Ascending aorta (tissue), 2 donors: ENCODE data around the gene TACC2. TPM values are rescaled to one million over a fixed set of nuclear protein-coding genes. Genes with fewer than 3 reads are reported as not detected.

Experiments used
- DNase-seq, 2 donors: peaks; one replicate each; pipeline ENCODE4 v3.0.0-alpha.2; 2019; ENCODE audit warnings: low spot score in 2 of 2
- H3K27ac ChIP-seq, 2 donors: fragments of 200-600 bp; sonication (generic); one replicate each; pipeline ENCODE4 v1.5.1; 2016 to 2017; ENCODE audit warnings: mild to moderate bottlenecking in 1 of 2
- H3K27me3 ChIP-seq: fragments of 200-600 bp; sonication (generic); one replicate; pipeline ENCODE4 v1.5.1; 2017
- H3K36me3 ChIP-seq, 2 donors: fragments of 200-600 bp; sonication (generic); one replicate each; pipeline ENCODE4 v1.5.1; 2016
- H3K4me1 ChIP-seq, 2 donors: fragments of 200-600 bp; sonication (generic); one replicate each; pipeline ENCODE4 v1.5.1; 2016 to 2017; ENCODE audit warnings: mild to moderate bottlenecking in 1 of 2
- H3K4me3 ChIP-seq, 2 donors: fragments of 200-600 bp; sonication (generic); one replicate each; pipeline ENCODE4 v1.5.1; 2016 to 2017; ENCODE audit warnings: mild to moderate bottlenecking in 1 of 2
- H3K9me3 ChIP-seq, 2 donors: fragments of 200-600 bp; sonication (generic); one replicate each; pipeline ENCODE4 v1.5.1; 2016
- intact Hi-C: fragments of 100-400 bp; cut with DNase I; formaldehyde crosslinking; loops from one replicate; pipeline ENCODE4 v1.15.1; 2023
- total RNA-seq: library from RNA; depleted of rRNA; stranded (reverse); fragments of >200 nt; gene quantifications from one replicate; pipeline ENCODE4 v1.1.0, GENCODE V29; 2016
- TF ChIP-seq, protein P1 (sequence below), 3 experiments: fragments of 200-600 bp in 2 of 3; fragments of 450-650 bp in 1 of 3; sonication (generic) in 2 of 3; IDR thresholded peaks; one replicate each; pipeline ENCODE4 v1.5.1; 2016 to 2019; ENCODE audit warnings: antibody characterized with exemption in 3 of 3, mild to moderate bottlenecking in 1 of 3, moderate library complexity in 1 of 3

TACC2 gene
- total RNA-seq, 1 donor from 2014 or later = 69.1 TPM

DNA sequence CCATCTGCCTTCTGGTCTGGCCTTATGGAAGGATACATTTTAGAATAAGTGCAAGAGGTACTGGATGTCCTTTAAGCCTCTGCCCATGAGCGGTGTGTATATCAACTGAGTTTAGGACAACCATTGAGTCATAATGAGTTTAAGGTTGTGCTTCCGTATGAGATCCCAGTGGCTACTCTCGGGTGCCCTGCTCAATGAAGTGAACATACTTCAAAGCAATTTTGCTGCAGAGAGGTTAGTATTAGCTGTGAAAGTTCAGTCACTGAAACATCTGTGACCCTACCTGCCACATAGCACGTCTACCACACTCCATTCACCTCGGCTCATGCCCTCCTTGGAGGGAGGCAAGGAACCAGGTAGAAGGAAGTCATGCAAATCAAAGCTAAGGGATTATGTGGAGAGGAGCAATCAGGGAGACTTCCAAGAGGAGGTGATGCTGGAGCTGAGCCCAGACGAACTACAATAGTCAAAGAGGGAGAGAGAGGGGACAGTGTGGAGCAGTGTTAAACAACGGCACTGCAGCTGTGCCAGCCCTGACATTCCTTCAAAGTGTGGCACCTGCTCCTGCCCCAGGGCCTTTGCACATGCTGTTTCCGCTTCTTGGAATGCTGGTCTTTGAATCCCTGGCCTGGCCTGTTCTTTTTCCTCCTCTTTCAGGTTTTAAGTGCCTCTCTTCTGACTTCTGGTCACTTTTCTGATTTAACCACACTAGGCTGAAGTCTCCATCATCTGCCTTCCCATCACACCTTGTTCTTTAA lies 307.6 kb downstream of the TACC2 start:
- no peaks in the 10 kb centered on the region for H3K36me3 ChIP-seq
- TF ChIP-seq, protein P1, sequence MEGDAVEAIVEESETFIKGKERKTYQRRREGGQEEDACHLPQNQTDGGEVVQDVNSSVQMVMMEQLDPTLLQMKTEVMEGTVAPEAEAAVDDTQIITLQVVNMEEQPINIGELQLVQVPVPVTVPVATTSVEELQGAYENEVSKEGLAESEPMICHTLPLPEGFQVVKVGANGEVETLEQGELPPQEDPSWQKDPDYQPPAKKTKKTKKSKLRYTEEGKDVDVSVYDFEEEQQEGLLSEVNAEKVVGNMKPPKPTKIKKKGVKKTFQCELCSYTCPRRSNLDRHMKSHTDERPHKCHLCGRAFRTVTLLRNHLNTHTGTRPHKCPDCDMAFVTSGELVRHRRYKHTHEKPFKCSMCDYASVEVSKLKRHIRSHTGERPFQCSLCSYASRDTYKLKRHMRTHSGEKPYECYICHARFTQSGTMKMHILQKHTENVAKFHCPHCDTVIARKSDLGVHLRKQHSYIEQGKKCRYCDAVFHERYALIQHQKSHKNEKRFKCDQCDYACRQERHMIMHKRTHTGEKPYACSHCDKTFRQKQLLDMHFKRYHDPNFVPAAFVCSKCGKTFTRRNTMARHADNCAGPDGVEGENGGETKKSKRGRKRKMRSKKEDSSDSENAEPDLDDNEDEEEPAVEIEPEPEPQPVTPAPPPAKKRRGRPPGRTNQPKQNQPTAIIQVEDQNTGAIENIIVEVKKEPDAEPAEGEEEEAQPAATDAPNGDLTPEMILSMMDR (IDR thresholded peaks at IDR 0.05) = no peak
- intact Hi-C loops = loop anchor here (5.0 kb wide), 1 partner anchor 406 kb away; no protein-coding TSS in a partner anchor

DNA sequence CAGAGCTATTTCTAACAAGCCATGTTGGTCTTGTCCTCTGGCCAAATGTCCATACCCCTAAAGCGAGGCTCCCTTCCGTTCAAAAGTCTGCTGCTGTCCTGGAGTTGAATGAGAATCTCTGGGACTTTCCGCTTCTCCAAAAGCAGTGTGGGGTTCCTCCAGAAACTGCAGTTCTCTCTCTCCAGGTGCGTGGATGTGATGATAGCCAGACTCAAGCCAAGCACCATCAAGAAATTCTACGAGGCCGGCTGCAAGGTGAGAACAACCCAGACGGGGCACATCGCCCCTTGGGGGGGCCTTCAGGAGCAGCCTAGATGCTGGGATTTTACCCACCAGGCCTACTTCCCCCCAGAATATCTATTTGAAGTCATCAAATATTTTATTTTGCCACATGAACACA lies 308.6 kb downstream of the TACC2 start:
- intact Hi-C loops = loop anchor here (5.0 kb wide), 1 partner anchor 405 kb away; no protein-coding TSS in a partner anchor
- Histone ChIP-seq H3K4me3 (no peak overlapping the region), H3K9me3 (no peaks in the 10 kb centered on the region), H3K4me1 (no peaks in the 10 kb centered on the region), H3K27ac (no peak overlapping the region), H3K27me3 (no peaks in the 10 kb centered on the region), H3K36me3 (no peaks in the 10 kb centered on the region)
- TF ChIP-seq, protein P1 (IDR thresholded peaks at IDR 0.05) = no peak
- DNase-seq = no peak

More for the DNA sequence above, 307.6 kb downstream of the TACC2 start:
- Histone ChIP-seq H3K27me3 (no peaks in the 10 kb centered on the region), H3K27ac (no peak overlapping the region), H3K9me3 (no peaks in the 10 kb centered on the region), H3K4me3 (no peak overlapping the region), H3K4me1 (no peaks in the 10 kb centered on the region)
- DNase-seq = no peak

DNA sequence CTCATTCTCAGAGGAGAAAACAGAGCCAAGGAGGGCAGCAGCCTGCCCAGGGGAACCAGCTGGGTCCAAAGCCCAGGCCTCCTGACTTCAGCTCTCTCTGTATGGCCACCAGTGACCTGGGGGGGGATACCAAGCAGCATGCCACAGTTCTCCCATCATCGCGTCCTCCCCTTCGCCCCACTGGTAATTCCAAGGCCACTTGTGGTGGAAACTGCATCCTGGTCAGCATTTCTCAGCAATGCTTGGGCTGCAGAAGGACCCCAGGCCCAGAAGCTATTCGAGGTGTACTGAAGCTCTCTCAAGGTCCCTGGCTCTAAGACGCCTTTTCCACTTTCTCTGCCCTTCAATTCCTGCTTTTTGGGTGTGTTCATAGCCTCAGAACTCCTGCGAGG lies 309.2 kb downstream of the TACC2 start:
- Histone ChIP-seq H3K27ac (no peak overlapping the region), H3K4me3 (no peak overlapping the region), H3K27me3 (no peaks in the 10 kb centered on the region), H3K36me3 (no peaks in the 10 kb centered on the region), H3K9me3 (no peaks in the 10 kb centered on the region), H3K4me1 (no peaks in the 10 kb centered on the region)
- no peak for DNase-seq
- TF ChIP-seq, protein P1 (IDR thresholded peaks at IDR 0.05) = no peak
- intact Hi-C loops = loop anchor here (2.0 to 5.0 kb wide), 3 partner anchors 45 to 404 kb away; no protein-coding TSS in a partner anchor

DNA sequence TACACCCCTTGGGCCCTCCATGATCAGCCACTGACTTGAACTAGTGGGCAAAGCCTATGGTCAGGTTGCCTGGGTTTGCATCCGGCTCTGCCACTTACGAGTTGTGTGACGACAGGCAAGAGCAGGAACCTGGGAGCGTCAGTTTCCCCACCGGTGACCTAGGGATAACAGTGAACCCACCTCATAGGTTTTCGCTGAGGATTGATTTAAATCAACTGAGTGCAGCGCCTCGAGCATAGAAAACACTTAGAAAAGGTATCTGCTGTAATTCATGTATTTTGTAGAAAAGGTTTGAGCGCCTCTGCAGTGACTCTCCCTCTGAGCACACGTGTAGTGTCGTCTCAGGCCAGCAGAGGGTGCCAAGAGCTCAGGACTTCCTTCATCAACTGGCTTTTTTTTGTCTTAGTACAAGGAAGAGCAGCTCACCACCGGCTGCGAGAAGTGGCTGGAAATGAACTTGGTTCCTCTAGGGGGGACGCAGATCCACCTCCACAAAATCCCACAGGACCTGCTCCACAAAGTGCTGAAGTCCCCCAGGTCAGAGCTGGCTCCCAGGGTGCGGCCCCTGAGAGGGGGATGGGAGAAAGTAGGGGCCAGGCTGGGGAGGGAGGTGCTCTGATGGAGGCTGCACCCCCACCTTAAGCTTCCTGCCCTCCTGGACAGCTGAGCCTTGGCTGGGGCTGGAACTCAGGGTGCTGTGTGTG lies 309.8 kb downstream of the TACC2 start:
- peak in 1 of 2 donors; percentile 85 for DNase-seq
- Histone ChIP-seq H3K27me3 (no peaks in the 10 kb centered on the region), H3K9me3 (no peaks in the 10 kb centered on the region), H3K27ac (no peak overlapping the region), H3K4me3 (peak overlapping the region in 1 of 2 donors; percentile 45), H3K4me1 (no peaks in the 10 kb centered on the region), H3K36me3 (no peaks in the 10 kb centered on the region)
- intact Hi-C loops = loop anchor here (1.0 to 5.0 kb wide), 4 partner anchors 44 to 404 kb away; no protein-coding TSS in a partner anchor
- TF ChIP-seq, protein P1 (IDR thresholded peaks at IDR 0.05) = peak; percentile 88 to 94 (median 92)

DNA sequence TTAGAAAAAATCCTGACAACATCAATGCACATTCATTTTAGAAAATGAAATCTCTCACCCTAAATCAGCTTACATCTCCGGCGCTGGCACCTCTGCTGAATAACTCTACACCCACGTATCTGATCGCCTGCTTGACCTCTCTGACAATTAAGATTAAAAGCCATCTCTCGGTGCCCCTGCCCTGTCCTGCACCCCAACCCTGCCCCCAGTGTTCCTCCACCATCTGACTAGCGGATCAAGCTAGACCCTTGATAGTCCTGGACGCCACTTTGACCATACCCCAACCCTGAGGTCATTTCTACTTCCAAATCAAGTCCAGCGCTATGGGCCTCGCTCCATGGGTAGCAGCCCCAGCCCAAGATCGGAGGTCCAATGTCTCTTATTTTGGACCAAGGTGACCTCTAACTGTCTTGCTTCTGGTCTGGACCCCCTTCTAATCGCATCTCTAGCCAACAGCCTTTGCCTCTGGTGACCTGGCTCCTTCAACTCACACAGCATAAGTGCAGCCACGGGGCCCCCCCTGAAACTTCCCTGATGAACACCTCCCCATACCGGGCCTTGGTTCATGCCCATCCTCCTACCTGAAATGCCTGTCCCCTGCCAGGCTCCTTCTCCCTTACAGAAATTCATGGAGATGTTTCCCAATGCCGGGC lies 310.6 kb downstream of the TACC2 start:
- no peak overlapping the region for H3K4me3 ChIP-seq
- TF ChIP-seq, protein P1 (IDR thresholded peaks at IDR 0.05) = no peak
- no peaks in the 10 kb centered on the region for H3K36me3 ChIP-seq
- no peaks in the 10 kb centered on the region for H3K4me1 ChIP-seq
- no peaks in the 10 kb centered on the region for H3K27me3 ChIP-seq
- no peaks in the 10 kb centered on the region for H3K9me3 ChIP-seq
- intact Hi-C loops = loop anchor here (1.0 to 5.0 kb wide), 4 partner anchors 43 to 403 kb away; no protein-coding TSS in a partner anchor
- DNase-seq = no peak
- no peak overlapping the region for H3K27ac ChIP-seq
